ENCODE data around the gene TAS1R2. TPM values are rescaled to one million over a fixed set of nuclear protein-coding genes. Genes with fewer than 3 reads are reported as not detected.

Gene TAS1R2
- total RNA-seq, 2 donors from 2014 or later = not detected

DNA sequence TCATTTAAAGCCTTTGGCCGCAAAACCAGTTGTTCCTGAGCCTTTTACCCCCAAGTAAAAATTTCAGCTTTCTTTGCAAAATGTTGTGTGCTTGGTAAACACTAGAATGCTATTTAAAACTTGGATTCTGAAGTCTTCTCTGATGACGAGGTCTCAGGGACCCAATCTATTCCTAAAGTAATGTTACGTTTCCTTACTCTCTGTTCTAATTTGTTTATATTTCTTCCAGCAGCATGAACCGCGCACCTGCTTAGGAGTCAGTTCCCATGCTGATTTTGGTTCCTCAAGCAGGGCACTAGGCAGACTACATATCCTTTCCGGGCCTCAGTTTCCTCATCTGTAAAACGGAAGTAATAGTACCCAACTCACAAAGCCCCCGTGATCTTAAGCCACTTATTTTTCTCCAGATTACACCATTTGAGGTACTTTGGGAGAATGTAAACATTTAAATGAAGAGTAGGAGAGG is 43.9 kb upstream of the TAS1R2 start:
- H3K4me1 Mint-ChIP-seq = peaks cover 13% of the 10 kb centered on the region
- peak overlapping the region; percentile 97 for H3K9ac ChIP-seq (ENCODE audit: extremely low read depth, low read length, poor library complexity, severe bottlenecking)
- peaks cover 9% of the 10 kb centered on the region for H3K4me1 ChIP-seq (ENCODE audit: control insufficient read depth, insufficient read depth, low read length)
- TF ChIP-seq, protein P1, sequence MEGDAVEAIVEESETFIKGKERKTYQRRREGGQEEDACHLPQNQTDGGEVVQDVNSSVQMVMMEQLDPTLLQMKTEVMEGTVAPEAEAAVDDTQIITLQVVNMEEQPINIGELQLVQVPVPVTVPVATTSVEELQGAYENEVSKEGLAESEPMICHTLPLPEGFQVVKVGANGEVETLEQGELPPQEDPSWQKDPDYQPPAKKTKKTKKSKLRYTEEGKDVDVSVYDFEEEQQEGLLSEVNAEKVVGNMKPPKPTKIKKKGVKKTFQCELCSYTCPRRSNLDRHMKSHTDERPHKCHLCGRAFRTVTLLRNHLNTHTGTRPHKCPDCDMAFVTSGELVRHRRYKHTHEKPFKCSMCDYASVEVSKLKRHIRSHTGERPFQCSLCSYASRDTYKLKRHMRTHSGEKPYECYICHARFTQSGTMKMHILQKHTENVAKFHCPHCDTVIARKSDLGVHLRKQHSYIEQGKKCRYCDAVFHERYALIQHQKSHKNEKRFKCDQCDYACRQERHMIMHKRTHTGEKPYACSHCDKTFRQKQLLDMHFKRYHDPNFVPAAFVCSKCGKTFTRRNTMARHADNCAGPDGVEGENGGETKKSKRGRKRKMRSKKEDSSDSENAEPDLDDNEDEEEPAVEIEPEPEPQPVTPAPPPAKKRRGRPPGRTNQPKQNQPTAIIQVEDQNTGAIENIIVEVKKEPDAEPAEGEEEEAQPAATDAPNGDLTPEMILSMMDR (conservative IDR thresholded peaks at IDR 0.05) = no peak
- no peaks in the 10 kb centered on the region for H3K9me3 Mint-ChIP-seq
- WGBS, 2 experiments (ENCODE audit: insufficient coverage in 1 of 2, insufficient read length in 1 of 2) = 68 to 73% methylated on average over 6 to 8 of the region's 8 CpGs
- H3K27ac ChIP-seq (ENCODE audit: low read depth, low read length) = peak overlapping the region; percentile 45
- peak overlapping the region; percentile 86 for H3K4me3 ChIP-seq (ENCODE audit: low read length)
- peaks cover 48% of the 10 kb centered on the region for H3K27me3 ChIP-seq (ENCODE audit: control insufficient read depth, insufficient read depth, low read length, poor library complexity, severe bottlenecking)
- no peaks in the 10 kb centered on the region for H3K9me3 ChIP-seq (ENCODE audit: control insufficient read depth, low read length)
- peak overlapping the region; percentile 100 for H3K27ac Mint-ChIP-seq
- H3K4me3 Mint-ChIP-seq = peak overlapping the region; percentile 85
- peaks cover 48% of the 10 kb centered on the region for H3K27me3 Mint-ChIP-seq (ENCODE audit: insufficient read depth)
- peaks cover under 1% of the 10 kb centered on the region for H3K36me3 Mint-ChIP-seq (ENCODE audit: low read depth)
- H3K36me3 ChIP-seq (ENCODE audit: control insufficient read depth, insufficient read depth, low read length) = no peaks in the 10 kb centered on the region
- DNase-seq = no peak

DNA sequence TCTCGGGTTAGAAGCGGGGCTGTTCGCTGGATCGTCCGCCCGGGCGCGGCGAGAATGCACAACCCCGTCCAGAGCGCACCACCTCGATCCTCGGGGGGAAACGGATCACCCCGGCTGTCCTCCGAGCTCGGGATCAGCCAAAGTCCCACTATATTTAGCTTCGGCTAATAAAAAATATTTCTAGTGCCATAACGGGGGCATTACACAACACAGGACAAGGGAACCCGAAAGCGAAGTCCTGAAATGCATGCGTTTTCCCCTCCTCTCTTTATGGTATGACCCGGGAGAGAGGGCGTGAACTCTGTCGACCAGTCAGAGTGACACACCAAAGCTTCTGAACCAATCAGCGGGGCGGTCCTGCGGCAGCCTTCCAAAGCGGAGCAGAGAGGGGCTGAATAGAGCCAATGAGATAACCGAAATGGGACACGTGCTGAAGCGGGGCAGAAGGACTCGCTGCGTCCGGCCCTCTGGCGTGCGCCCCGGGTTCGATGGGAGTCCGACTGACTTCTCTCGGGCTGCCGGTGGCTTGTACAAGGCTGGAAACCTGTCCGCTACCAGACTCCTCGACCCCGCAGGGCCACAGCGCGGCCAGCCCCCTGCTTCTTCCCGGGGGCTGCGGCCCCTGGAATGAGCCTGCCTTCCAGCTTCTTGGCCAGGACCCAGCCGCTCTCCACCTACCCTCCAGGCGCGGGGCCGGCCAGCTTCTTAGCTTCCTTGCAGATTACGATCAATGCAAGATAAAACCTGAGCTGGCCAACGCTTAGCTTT is 43.2 kb upstream of the TAS1R2 start, which contains the start of gene ALDH4A1:
ALDH4A1 (minus strand) TSS at position 33 of the 768 bp plus-strand sequence; CDS start at position 1, 32 bp downstream.
- H3K9ac ChIP-seq (ENCODE audit: extremely low read depth, low read length, poor library complexity, severe bottlenecking) = peak within 1 kb of the TSS; percentile 97
- H3K27me3 ChIP-seq (ENCODE audit: control insufficient read depth, insufficient read depth, low read length, poor library complexity, severe bottlenecking) = peaks cover 54% of the 10 kb centered on the region
- 0% methylated on average over 42 to 55 of the region's 55 CpGs for WGBS, 2 experiments (ENCODE audit: insufficient coverage in 1 of 2, insufficient read length in 1 of 2)
- peak; percentile 99 for DNase-seq
- H3K9me3 Mint-ChIP-seq = no peaks in the 10 kb centered on the region
- H3K4me3 Mint-ChIP-seq = peak within 1 kb of the TSS; percentile 85
- H3K9me3 ChIP-seq (ENCODE audit: control insufficient read depth, low read length) = no peaks in the 10 kb centered on the region
- peaks cover 9% of the 10 kb centered on the region for H3K4me1 ChIP-seq (ENCODE audit: control insufficient read depth, insufficient read depth, low read length)
- H3K27ac Mint-ChIP-seq = peak within 1 kb of the TSS; percentile 100
- H3K36me3 ChIP-seq (ENCODE audit: control insufficient read depth, insufficient read depth, low read length) = no peaks in the 10 kb centered on the region
- peak within 1 kb of the TSS; percentile 86 for H3K4me3 ChIP-seq (ENCODE audit: low read length)
- TF ChIP-seq, protein P1 (conservative IDR thresholded peaks at IDR 0.05) = no peak
- H3K27me3 Mint-ChIP-seq (ENCODE audit: insufficient read depth) = peaks cover 54% of the 10 kb centered on the region
- peaks cover 5% of the 10 kb centered on the region for H3K36me3 Mint-ChIP-seq (ENCODE audit: low read depth)
- peaks cover 13% of the 10 kb centered on the region for H3K4me1 Mint-ChIP-seq
- H3K27ac ChIP-seq (ENCODE audit: low read depth, low read length) = peak within 1 kb of the TSS; percentile 98

DNA sequence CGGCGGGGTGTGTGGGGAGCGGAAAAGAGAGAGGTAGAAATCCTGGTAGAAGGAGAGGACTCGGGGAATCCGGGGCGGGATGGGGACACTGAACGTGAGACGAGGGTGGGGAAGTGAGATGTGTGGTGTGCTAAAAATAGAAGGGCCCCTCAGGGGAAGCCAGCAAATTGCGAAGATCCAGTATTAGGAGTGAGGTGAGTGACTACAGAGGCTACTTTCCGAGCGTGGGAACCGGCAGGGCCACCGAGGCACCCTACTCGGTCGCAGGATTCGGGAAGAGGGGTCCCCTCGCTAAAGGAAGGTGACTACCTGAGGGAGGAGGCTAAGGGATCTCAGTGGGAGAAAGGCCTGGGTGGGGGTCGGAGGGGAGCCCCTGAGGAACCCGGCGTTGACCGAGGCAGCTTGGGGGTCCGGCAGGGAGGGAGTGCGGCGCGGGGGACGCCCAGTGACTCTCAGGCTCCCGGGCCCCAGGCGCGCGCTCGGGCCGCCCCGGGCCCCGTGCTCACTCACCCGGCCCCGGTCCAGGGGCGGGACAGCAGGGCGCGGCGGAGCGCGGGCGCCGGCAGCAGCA is 42.6 kb upstream of the TAS1R2 start:
- Mint-ChIP-seq H3K9me3 (no peaks in the 10 kb centered on the region), H3K27ac (peak overlapping the region; percentile 100), H3K4me3 (peak overlapping the region; percentile 85), H3K4me1 (peaks cover 13% of the 10 kb centered on the region), H3K27me3 (ENCODE audit: insufficient read depth) (peaks cover 61% of the 10 kb centered on the region), H3K36me3 (ENCODE audit: low read depth) (peaks cover 10% of the 10 kb centered on the region)
- Histone ChIP-seq H3K9me3 (ENCODE audit: control insufficient read depth, low read length) (no peaks in the 10 kb centered on the region), H3K9ac (ENCODE audit: extremely low read depth, low read length, poor library complexity, severe bottlenecking) (peak overlapping the region; percentile 97), H3K4me3 (ENCODE audit: low read length) (peak overlapping the region; percentile 86), H3K27ac (ENCODE audit: low read depth, low read length) (peak overlapping the region; percentile 98), H3K27me3 (ENCODE audit: control insufficient read depth, insufficient read depth, low read length, poor library complexity, severe bottlenecking) (peaks cover 61% of the 10 kb centered on the region), H3K4me1 (ENCODE audit: control insufficient read depth, insufficient read depth, low read length) (peaks cover 9% of the 10 kb centered on the region), H3K36me3 (ENCODE audit: control insufficient read depth, insufficient read depth, low read length) (no peaks in the 10 kb centered on the region)
- TF ChIP-seq, protein P1 (conservative IDR thresholded peaks at IDR 0.05) = no peak
- DNase-seq = no peak
- 0 to 1% methylated on average over 12 to 44 of the region's 44 CpGs for WGBS, 2 experiments (ENCODE audit: insufficient coverage in 1 of 2, insufficient read length in 1 of 2)
